Colon (tissue), 2 donors: Measurements from ENCODE around the gene CDC34.

ENCODE experiments used
- FAIRE-seq: peaks from 2 replicates; lab custom pipeline; 2012; peaks lifted over from hg19 to GRCh38; lab: Jason Lieb, UNC
- donor health status: control.
- donor health status: control.

Gene CDC34

DNA sequence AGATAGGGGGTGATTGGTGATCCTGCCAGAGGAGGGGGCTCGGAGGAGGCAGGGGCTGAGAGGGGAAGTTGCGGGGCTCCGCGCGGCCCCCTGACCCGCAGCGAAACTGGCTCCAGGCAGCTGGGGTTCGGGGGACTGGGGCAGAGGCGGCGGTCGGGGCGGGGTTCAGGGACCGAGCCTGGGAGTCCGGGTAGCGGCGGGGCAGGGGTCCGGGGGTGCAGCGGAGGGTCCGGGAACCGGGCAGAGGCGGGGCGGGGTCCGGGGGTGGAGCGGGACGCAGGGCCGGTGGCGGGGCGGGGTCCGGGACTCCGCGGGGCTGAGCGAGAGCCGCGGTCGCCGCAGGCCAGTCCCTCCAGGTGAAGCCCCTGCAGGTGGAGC, 34.1 kb upstream of the CDC34 start:
- no peak for FAIRE-seq

DNA sequence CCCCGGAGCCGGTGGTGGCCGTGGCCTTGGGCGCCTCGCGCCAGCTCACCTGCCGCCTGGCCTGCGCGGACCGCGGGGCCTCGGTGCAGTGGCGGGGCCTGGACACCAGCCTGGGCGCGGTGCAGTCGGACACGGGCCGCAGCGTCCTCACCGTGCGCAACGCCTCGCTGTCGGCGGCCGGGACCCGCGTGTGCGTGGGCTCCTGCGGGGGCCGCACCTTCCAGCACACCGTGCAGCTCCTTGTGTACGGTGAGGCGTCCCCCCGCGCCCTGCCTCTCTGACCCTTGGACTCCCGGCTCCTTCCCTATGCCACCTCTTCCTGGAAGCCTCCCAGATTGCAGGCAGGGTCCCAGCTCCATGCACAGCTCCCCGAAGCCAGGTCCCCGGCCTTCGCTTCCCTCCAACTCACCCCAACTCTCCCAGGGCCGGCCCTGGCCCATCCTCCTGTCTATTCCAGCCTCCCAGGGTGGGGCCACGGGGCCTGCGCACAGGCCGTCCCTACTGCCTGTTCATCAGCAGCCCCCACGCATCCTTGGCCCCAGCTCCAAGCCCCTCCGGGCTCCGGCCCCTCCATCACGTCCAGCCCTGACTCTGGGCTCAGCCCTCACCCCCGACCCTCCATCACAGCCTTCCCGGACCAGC, 33.6 kb upstream of the CDC34 start:
- FAIRE-seq, result no peak

GRCh38 chr19:498511-498891, 33.1 kb upstream of the CDC34 start:
- FAIRE-seq, result no peak

DNA sequence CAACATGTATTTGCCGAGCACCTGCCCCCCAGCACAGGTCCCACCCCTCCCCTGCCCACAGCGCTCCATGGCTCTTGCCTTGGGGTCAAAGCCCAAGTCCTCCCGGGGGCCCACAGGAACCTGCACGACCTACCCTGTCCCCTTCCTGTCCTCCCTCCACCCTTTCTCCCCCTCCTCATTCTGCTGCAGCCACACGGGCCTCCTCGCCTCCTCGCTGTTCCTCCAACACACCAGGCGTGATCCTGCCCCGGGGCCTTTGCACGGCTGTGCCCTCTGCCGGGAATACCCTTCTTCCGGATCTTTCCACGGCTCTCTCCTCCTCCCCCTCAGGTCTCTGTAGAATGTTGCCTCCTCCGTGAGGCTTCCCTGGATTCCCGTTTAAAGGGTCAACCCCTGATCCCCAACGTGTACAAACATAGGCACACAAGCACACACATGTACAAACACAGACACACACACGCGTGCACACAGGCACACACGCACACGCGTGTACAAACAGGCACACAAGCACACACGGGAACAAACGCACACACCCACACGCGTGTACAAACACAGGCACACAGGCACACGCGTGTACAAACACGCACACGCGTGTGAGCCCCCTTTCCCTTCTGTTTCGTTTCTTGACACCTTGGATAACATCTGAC, 32.5 kb upstream of the CDC34 start:
- FAIRE-seq, result no peak

GRCh38 chr19:501646-502045, 29.9 kb upstream of the CDC34 start:
- FAIRE-seq, result no peak

GRCh38 chr19:504616-505015, 26.9 kb upstream of the CDC34 start:
- no peak for FAIRE-seq

GRCh38 chr19:506404-507285, 24.9 kb upstream of the CDC34 start:
- FAIRE-seq, result peak; percentile 5

GRCh38 chr19:507286-508203, 24.0 kb upstream of the CDC34 start, which contains the start of gene TPGS1:
Gene TPGS1 (plus strand): TSS chr19:507497. CDS start chr19:507507, 10 bp downstream.
- FAIRE-seq, result no peak

DNA sequence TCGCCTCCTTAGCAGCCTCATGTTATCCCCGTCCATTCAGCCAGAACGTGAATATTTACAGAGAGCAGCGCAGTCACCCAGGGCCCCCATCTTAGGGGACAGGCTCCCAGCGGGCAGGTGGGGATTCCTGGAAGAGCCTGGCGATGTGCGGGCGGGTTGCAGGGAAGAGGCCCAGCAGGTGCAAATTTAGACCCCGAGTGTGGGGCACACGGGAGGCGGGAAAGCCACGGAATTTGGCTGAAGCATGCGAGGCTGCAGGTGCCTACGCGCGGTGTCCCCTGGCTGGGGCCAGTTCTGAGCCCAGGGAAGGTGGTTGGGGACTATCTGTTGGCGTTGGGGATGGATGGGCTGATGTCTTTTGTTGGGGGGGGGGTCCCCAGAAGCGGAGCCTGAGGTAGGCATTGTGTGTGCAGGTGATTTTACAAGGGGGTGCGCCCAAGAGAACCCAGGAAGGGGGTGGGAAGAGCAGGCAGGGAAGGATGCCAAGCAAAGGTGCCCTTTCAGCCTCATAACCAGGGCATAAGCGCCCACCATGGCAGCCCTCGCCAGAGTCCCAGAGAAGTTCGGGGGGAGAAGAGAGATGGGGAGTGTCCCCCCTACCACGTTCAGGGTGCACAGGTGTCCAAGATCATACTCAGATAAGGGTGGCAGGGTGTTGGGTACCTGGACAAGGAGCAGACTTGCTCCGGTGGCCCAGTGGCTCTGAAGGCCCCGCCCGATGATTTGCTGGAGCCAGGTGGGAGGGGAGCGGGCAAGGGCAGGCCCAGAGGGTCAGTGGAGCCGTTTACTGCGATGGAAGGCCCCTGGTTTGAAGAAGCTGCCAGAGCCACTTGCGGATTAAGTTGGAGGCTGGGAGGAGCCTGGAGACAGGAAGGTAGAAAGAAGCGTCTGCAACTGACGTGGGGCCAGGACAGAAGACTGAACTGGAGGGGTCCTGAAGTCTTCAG, 23.1 kb upstream of the CDC34 start:
- no peak for FAIRE-seq

- FAIRE-seq, result no peak
Measured at GRCh38 chr19:510606-511100, 20.9 kb upstream of the CDC34 start.

DNA sequence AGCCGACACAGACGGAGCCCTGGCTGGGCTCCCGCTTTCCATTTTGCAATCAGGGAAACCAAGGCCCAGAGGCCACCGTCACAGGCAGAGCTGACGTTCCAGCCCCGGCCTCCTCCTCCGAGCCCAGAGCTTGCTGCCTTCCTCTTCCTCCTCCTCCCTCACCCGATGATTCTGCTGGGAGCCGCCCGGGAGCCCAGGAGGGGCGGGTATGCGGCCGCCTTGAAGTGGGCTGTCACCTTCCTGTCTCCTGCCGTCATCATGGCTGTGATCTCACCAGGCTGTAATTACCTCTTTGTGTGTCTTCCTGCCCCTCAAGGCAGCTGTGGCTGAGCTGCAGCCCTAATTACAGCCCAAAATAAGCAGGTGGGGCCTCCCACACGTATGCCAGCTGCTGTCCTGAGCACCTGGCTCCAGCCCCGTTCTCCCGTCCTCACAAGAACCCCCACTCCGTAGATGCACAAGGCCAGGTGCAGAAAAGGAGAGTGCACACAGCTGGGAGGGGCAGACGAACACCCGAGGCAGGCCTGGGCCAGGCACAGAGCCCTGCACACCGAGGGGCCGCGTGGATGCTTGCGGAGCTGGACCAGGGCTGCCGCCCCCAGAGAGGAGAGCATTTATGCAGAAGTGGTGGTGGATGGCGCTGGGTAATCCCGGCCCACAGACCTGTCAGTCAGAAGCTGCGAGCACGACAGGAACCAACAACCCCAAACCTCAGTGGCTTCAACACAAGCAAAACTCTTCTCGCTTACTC, 20.3 kb upstream of the CDC34 start:
- FAIRE-seq, result no peak

DNA sequence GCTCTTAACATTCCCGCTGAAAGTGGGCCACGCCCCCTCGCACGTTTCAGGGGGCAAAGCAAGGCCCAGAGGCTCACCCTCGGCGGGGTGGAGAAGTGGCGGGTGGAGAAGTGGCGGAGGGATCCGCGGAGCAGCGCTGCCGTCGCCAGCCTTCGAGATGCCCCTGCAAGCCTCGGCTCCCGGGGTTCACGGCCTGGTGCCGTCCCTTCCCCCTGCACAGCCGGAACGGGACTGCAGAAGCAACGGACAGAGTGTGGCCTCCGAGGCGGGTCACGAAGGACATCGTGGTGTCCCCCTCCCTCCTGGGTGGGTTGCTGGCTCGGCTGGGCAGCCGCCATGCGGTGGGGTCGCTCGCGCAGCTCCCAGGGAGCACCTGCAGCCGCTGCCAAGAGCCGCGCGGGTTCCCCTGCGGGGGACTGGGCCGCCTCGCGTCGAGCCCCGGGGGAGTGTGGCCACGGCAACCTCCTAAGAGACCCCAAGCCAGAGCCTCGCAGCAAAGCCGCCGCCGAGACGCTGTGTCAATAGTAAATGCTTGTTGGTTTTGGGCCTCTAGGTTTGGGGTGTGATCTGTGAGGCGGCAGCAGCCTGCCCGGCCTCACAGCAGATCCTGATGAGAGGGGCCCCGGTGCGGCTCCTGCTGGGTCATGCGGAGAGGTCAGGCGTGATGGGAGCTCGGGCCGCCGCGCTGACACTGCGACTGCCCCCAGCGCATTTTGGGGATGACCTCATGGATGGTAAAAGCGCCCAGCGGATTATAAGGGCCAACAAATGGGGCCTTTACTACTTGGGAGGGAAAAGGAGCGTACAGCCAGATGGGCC, 18.8 kb upstream of the CDC34 start:
- no peak for FAIRE-seq

- no peak for FAIRE-seq
Measured at GRCh38 chr19:513368-514165, 18.0 kb upstream of the CDC34 start.

- no peak for FAIRE-seq
Measured at GRCh38 chr19:514166-514663, 17.3 kb upstream of the CDC34 start.

- FAIRE-seq, result no peak
Measured at GRCh38 chr19:517721-518597, 13.6 kb upstream of the CDC34 start.

GRCh38 chr19:518598-519231, 12.8 kb upstream of the CDC34 start:
- no peak for FAIRE-seq
